OCI-LY7 (cell line): ENCODE data around the gene GCA.

ENCODE experiments used
- CTCF ChIP-seq: fragments of 200-600 bp; sonication (generic); conservative IDR thresholded peaks from 2 replicates; pipeline ENCODE4 v1.5.1; 2014; ENCODE audit warnings: mild to moderate bottlenecking, antibody characterized with exemption, low read length, moderate library complexity, mixed read lengths
- EZH2phosphoT487 ChIP-seq: fragments of 200-600 bp; sonication (generic); IDR thresholded peaks from 2 replicates; pipeline ENCODE4 v1.6.1; 2018; ENCODE audit warnings: low read depth, borderline replicate concordance, mild to moderate bottlenecking, mixed run types, antibody characterized with exemption, low read length, moderate library complexity, mixed read lengths

GRCh38 chr2:162379719-162380580, 36.0 kb downstream of the GCA start:
- no peak for TF ChIP-seq CTCF
- TF ChIP-seq EZH2phosphoT487 = no peak
